T-helper 1 cell treated with Interleukin-12 subunit alpha and Interleukin-12 subunit beta and Interleukin-4 antibody, amounts not matched to agents 30 μg/mL and 1 μg/mL, for 36 hours (primary cell): ENCODE results near the gene PLCL1.

Experiments used
- H3K27ac Mint-ChIP-seq: one replicate; pipeline ENCODE4 v1.8.0; 2021; ENCODE audit warnings: mild to moderate bottlenecking, mixed read lengths
- H3K27me3 Mint-ChIP-seq: one replicate; pipeline ENCODE4 v1.8.0; 2021; ENCODE audit warnings: low read depth, mixed read lengths
- H3K36me3 Mint-ChIP-seq: one replicate; pipeline ENCODE4 v1.8.0; 2021; ENCODE audit warnings: low read depth, mixed read lengths
- H3K4me1 Mint-ChIP-seq: one replicate; pipeline ENCODE4 v1.8.0; 2021; ENCODE audit warnings: low read depth, mixed read lengths
- H3K4me3 Mint-ChIP-seq: one replicate; pipeline ENCODE4 v1.8.0; 2021; ENCODE audit warnings: mild to moderate bottlenecking, moderate library complexity, mixed read lengths
- H3K9me3 Mint-ChIP-seq: one replicate; pipeline ENCODE4 v1.8.0; 2021; ENCODE audit warnings: mixed read lengths

The PLCL1 gene

DNA sequence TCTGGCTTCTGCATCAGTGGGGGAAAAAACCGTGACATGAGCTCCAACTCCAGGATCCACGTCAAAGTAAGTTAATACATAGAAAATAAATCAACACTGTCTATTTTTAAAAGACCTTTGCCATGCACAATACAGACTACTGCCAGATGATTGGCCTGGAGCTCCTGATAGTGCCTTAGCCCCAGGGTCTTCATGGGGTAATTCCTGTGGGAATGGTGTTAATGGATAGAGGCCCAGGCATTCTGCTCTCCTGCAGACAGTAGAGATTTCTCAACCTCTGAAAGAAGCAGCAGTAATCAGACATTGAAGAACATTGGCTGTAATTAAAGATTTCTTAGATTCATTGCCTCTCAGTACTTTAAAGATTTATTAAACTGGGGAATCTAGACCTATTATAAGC, 4.3 kb upstream of the PLCL1 start:
- Mint-ChIP-seq H3K36me3 (no peaks in the 10 kb centered on the region), H3K27ac (no peak overlapping the region), H3K27me3 (peaks cover 25% of the 10 kb centered on the region), H3K4me1 (peaks cover 11% of the 10 kb centered on the region), H3K9me3 (no peaks in the 10 kb centered on the region), H3K4me3 (no peak overlapping the region)

GRCh38 chr2:197801033-197801432, 3.4 kb upstream of the PLCL1 start:
- H3K27ac Mint-ChIP-seq, result no peak overlapping the region
- H3K36me3 Mint-ChIP-seq, result no peaks in the 10 kb centered on the region
- H3K9me3 Mint-ChIP-seq, result no peaks in the 10 kb centered on the region
- H3K4me3 Mint-ChIP-seq, result no peak overlapping the region
- peaks cover 33% of the 10 kb centered on the region for H3K27me3 Mint-ChIP-seq
- H3K4me1 Mint-ChIP-seq, result peaks cover 19% of the 10 kb centered on the region

GRCh38 chr2:197803033-197803444, 1.4 kb upstream of the PLCL1 start:
- Mint-ChIP-seq H3K27me3 (peaks cover 39% of the 10 kb centered on the region), H3K36me3 (no peaks in the 10 kb centered on the region), H3K27ac (no peak overlapping the region), H3K4me3 (peak overlapping the region; percentile 60), H3K9me3 (no peaks in the 10 kb centered on the region), H3K4me1 (peaks cover 25% of the 10 kb centered on the region)

- Mint-ChIP-seq H3K4me1 (peaks cover 32% of the 10 kb centered on the region), H3K27ac (peak overlapping the region; percentile 64), H3K9me3 (no peaks in the 10 kb centered on the region), H3K27me3 (peaks cover 35% of the 10 kb centered on the region), H3K4me3 (peak overlapping the region; percentile 92), H3K36me3 (no peaks in the 10 kb centered on the region)
Observed at GRCh38 chr2:197804758-197805714, 643 bp downstream of the PLCL1 start.

GRCh38 chr2:197805715-197806633, 1.6 kb downstream of the PLCL1 start:
- Mint-ChIP-seq H3K27me3 (peaks cover 32% of the 10 kb centered on the region), H3K4me3 (peak overlapping the region; percentile 67), H3K36me3 (no peaks in the 10 kb centered on the region), H3K4me1 (peaks cover 32% of the 10 kb centered on the region), H3K9me3 (no peaks in the 10 kb centered on the region), H3K27ac (no peak overlapping the region)

- Mint-ChIP-seq H3K27ac (no peak overlapping the region), H3K4me3 (no peak overlapping the region)
Observed at GRCh38 chr2:197809064-197809463, 4.7 kb downstream of the PLCL1 start.

GRCh38 chr2:197810016-197810415, 5.6 kb downstream of the PLCL1 start:
- H3K4me1 Mint-ChIP-seq, result peaks cover 27% of the 10 kb centered on the region
- no peaks in the 10 kb centered on the region for H3K36me3 Mint-ChIP-seq
- H3K27ac Mint-ChIP-seq, result no peak overlapping the region
- no peak overlapping the region for H3K4me3 Mint-ChIP-seq
- H3K9me3 Mint-ChIP-seq, result no peaks in the 10 kb centered on the region
- H3K27me3 Mint-ChIP-seq, result peaks cover 17% of the 10 kb centered on the region

More at GRCh38 chr2:197809064-197809463, 4.7 kb downstream of the PLCL1 start:
- peaks cover 24% of the 10 kb centered on the region for H3K4me1 Mint-ChIP-seq
- H3K9me3 Mint-ChIP-seq, result no peaks in the 10 kb centered on the region
- H3K36me3 Mint-ChIP-seq, result no peaks in the 10 kb centered on the region
- H3K27me3 Mint-ChIP-seq, result peaks cover 20% of the 10 kb centered on the region

- no peak overlapping the region for H3K4me3 Mint-ChIP-seq
- H3K4me1 Mint-ChIP-seq, result peaks cover 25% of the 10 kb centered on the region
- no peaks in the 10 kb centered on the region for H3K9me3 Mint-ChIP-seq
- H3K36me3 Mint-ChIP-seq, result no peaks in the 10 kb centered on the region
- H3K27me3 Mint-ChIP-seq, result peaks cover 14% of the 10 kb centered on the region
- H3K27ac Mint-ChIP-seq, result no peak overlapping the region
Observed at GRCh38 chr2:197810491-197810890, 6.1 kb downstream of the PLCL1 start.

- Mint-ChIP-seq H3K27me3 (no peaks in the 10 kb centered on the region), H3K9me3 (no peaks in the 10 kb centered on the region), H3K36me3 (no peaks in the 10 kb centered on the region), H3K4me1 (peaks cover 14% of the 10 kb centered on the region), H3K27ac (no peak overlapping the region), H3K4me3 (no peak overlapping the region)
Observed at GRCh38 chr2:197813093-197813787, 8.8 kb downstream of the PLCL1 start.

DNA sequence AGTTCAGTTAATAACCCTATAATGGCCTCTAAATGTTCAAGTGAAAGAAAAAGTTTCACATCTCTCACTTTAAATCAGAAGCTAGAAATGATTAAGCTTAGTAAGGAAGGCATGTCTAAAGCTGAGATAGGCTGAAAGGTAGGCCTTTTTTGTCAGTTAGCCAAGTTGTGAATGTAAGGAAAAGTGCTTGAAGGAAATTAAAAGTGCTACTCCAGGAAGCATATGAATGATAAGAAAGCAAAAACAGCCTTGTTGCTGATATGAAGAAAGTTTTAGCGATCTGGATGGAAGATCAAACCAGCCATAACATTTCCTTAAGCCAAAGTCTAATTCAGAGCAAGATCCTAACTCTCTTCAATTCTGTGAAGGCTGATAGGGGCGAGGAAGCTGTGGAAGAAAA, 10.1 kb downstream of the PLCL1 start:
- H3K4me3 Mint-ChIP-seq, result no peak overlapping the region
- no peaks in the 10 kb centered on the region for H3K27me3 Mint-ChIP-seq
- no peaks in the 10 kb centered on the region for H3K36me3 Mint-ChIP-seq
- H3K27ac Mint-ChIP-seq, result no peak overlapping the region
- H3K4me1 Mint-ChIP-seq, result peaks cover 8% of the 10 kb centered on the region
- no peaks in the 10 kb centered on the region for H3K9me3 Mint-ChIP-seq

DNA sequence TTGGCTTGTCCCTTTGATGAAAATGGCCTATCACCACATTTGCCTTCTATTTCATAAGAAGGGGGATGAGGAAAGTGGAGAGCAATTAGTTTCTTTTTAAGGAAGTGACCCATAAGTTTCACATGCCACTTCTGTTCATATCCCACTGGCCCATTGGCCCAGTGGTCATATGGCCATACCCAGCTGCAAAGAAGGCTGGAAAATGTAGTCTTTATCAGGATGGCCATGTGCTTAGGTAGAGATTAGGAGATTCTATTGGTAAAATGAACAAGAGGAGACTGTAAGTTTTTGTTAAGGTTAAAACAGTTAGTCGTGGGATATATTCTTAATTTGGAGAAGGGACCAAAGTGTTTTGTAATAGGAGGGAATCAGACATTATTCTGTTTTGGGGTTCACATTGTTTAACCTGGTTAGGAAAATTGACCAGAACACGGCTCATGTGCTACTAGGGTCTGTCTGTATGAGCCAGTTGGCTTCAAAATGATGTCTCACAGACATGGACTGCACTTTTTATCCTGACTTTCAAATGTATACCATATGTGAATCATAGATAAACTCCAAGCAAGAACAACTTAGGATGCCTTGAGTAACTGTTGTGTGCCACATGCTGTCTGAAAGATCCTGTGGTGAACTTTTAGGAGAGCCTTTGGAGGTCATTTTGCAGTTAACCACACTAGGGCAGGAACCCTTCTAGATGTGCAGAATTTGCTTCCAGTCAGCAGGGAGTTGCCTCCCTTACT, 17.3 kb downstream of the PLCL1 start:
- H3K36me3 Mint-ChIP-seq, result no peaks in the 10 kb centered on the region
- no peak overlapping the region for H3K27ac Mint-ChIP-seq
- H3K4me3 Mint-ChIP-seq, result no peak overlapping the region
- H3K9me3 Mint-ChIP-seq, result no peaks in the 10 kb centered on the region
- no peaks in the 10 kb centered on the region for H3K27me3 Mint-ChIP-seq
- no peaks in the 10 kb centered on the region for H3K4me1 Mint-ChIP-seq

GRCh38 chr2:197822333-197822732, 17.9 kb downstream of the PLCL1 start:
- Mint-ChIP-seq H3K4me3 (no peak overlapping the region), H3K36me3 (no peaks in the 10 kb centered on the region), H3K4me1 (no peaks in the 10 kb centered on the region), H3K27ac (no peak overlapping the region), H3K9me3 (no peaks in the 10 kb centered on the region), H3K27me3 (no peaks in the 10 kb centered on the region)

DNA sequence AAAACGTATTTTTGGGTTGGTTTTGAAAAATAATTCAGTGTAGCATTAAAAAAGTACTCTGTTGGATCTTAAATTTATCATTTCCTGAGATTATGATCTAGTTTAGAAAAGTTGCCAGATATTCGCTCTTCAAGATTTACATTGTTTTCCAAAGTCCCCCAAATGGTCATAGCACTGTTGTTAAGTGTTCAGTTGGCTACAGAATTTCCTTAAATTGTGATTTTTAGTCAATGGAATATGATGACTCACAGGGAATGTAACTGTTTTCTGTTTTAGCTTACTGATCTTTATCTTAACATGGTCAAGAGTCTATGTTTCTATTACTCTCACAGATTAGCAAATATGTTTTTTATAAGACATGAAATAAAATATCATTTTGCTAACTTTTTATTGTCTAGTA, 23.2 kb downstream of the PLCL1 start:
- no peak overlapping the region for H3K4me3 Mint-ChIP-seq
- no peaks in the 10 kb centered on the region for H3K27me3 Mint-ChIP-seq
- no peak overlapping the region for H3K27ac Mint-ChIP-seq
- H3K9me3 Mint-ChIP-seq, result peaks cover 22% of the 10 kb centered on the region
- H3K36me3 Mint-ChIP-seq, result peaks cover 5% of the 10 kb centered on the region
- no peaks in the 10 kb centered on the region for H3K4me1 Mint-ChIP-seq
